Ovary (tissue), 3 donors: ENCODE results near the gene PIGX.

Experiments used
- POLR2A ChIP-seq: fragments of 450-650 bp; IDR thresholded peaks from one replicate; pipeline ENCODE4 v1.6.1; 2017; ENCODE audit warnings: antibody characterized with exemption, mild to moderate bottlenecking, moderate library complexity
- TF ChIP-seq, protein P1 (sequence below), 3 donors: fragments of 450-650 bp in 2 of 3; fragments of 200-600 bp in 1 of 3; IDR thresholded peaks; one replicate each; pipeline versions ENCODE4 v1.5.1 to v1.8.0; 2016 to 2022; ENCODE audit warnings: antibody characterized with exemption in 3 of 3, mild to moderate bottlenecking in 1 of 3
- donor health status: DM: no; HTN: no; CAD: no.

DNA sequence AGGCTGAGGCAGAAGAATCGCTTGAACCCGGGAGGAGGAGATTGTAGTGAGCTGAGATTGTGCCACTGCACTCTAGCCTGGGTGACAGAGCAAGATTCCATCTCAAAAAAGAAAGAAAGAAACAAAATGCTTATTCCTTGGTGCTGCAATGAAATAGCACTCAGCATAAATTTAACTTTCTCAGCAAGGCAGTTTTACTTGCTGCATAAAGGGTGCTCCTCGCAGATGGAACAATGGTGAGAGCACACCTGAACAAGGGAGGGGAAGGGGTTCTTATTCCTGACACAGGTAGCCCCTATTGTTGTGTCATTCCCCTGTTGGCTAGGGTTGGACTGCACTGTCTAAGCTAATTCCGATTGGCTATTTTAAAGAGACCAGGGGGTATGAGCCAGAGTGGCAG, 44.6 kb downstream of the PIGX start:
- TF ChIP-seq, protein P1, sequence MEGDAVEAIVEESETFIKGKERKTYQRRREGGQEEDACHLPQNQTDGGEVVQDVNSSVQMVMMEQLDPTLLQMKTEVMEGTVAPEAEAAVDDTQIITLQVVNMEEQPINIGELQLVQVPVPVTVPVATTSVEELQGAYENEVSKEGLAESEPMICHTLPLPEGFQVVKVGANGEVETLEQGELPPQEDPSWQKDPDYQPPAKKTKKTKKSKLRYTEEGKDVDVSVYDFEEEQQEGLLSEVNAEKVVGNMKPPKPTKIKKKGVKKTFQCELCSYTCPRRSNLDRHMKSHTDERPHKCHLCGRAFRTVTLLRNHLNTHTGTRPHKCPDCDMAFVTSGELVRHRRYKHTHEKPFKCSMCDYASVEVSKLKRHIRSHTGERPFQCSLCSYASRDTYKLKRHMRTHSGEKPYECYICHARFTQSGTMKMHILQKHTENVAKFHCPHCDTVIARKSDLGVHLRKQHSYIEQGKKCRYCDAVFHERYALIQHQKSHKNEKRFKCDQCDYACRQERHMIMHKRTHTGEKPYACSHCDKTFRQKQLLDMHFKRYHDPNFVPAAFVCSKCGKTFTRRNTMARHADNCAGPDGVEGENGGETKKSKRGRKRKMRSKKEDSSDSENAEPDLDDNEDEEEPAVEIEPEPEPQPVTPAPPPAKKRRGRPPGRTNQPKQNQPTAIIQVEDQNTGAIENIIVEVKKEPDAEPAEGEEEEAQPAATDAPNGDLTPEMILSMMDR (IDR thresholded peaks at IDR 0.05), result no peak
- TF ChIP-seq POLR2A, result no peak
